A549 (cell line): ENCODE measurements around the gene BICC1. TPM values are rescaled to one million over a fixed set of nuclear protein-coding genes. Genes with fewer than 3 reads are reported as not detected.

Experiments used
- ATAC-seq, 2 experiments: fragments of 200-7000 bp in 1 of 2; fragments of >200 bp in 1 of 2; cut with Nextera tagmentation in 1 of 2; cut with Tn5 transposase in 1 of 2; 3 replicates each; pipeline versions ENCODE4 v1.8.0 to v1.9.1; 2018 to 2020; ENCODE audit warnings: mild to moderate bottlenecking in 1 of 2, moderate library complexity in 1 of 2
- CTCF ChIA-PET: fragments of 300-600 bp; sonication (Branson Sonifier 250); formaldehyde crosslinking; extraction: SDS; loops from one replicate; lab custom pipeline; 2021; ENCODE audit warnings: antibody characterized with exemption, inconsistent platforms; lab: Yijun Ruan, JAX
- POLR2A ChIA-PET: fragments of 350-600 bp; formaldehyde crosslinking; extraction: SDS; loops from one replicate; lab custom pipeline; 2021; ENCODE audit warnings: antibody characterized with exemption, inconsistent platforms; lab: Yijun Ruan, JAX
- DNase-seq, 2 experiments: peaks; one replicate each; pipeline versions ENCODE4 v3.0.0 to v3.0.0-alpha.2; 2011 to 2016; ENCODE audit warnings: low read depth in 1 of 2, low spot score in 1 of 2
- FAIRE-seq: peaks from 2 replicates; lab custom pipeline; 2011; peaks lifted over from hg19 to GRCh38; lab: Jason Lieb, UNC
- H3K27ac ChIP-seq, 2 experiments: fragments of >200 bp; sonication (Bioruptor Twin); formaldehyde crosslinking; 3 replicates each; pipeline ENCODE4 v1.5.1; 2016 to 2017
- H3K4me1 ChIP-seq: fragments of >200 bp; sonication (Bioruptor Twin); formaldehyde crosslinking; 3 replicates; pipeline ENCODE4 v1.6.1; 2016
- H3K4me2 ChIP-seq: fragments of >200 bp; sonication (Bioruptor Twin); formaldehyde crosslinking; 3 replicates; pipeline ENCODE4 v1.6.1; 2016
- H3K4me3 ChIP-seq: fragments of >200 bp; sonication (Bioruptor Twin); formaldehyde crosslinking; 3 replicates; pipeline ENCODE4 v1.5.1; 2016
- H3K9me3 ChIP-seq: fragments of >200 bp; sonication (Bioruptor Twin); formaldehyde crosslinking; 3 replicates; pipeline ENCODE4 v1.6.1; 2016
- ATOH8 ChIP-seq: fragments of 250-450 bp; sonication (Bioruptor Pico); IDR thresholded peaks from 2 replicates; pipeline ENCODE4 v1.5.0; 2020; ENCODE audit warnings: low read depth, mild to moderate bottlenecking, moderate library complexity
- BCL3 ChIP-seq: fragments of >200 bp; sonication (Bioruptor Twin); formaldehyde crosslinking; IDR thresholded peaks from 3 replicates; pipeline ENCODE4 v1.6.1; 2016
- BHLHE40 ChIP-seq: IDR thresholded peaks from 2 replicates; pipeline ENCODE4 v1.6.1; 2012; ENCODE audit warnings: low read depth, low read length, inconsistent platforms
- CBX2 ChIP-seq: fragments of 200-600 bp; sonication (generic); IDR thresholded peaks from 2 replicates; pipeline ENCODE4 v1.6.1; 2016; ENCODE audit warnings: low read depth, mild to moderate bottlenecking, borderline replicate concordance
- CHD2 ChIP-seq: fragments of 150-350 bp; IDR thresholded peaks from 2 replicates; pipeline ENCODE4 v1.6.1; 2014; ENCODE audit warnings: low read length; ENCODE audit not compliant: partially characterized antibody
- EHF ChIP-seq: fragments of 250-450 bp; sonication (Bioruptor Pico); IDR thresholded peaks from 2 replicates; pipeline ENCODE4 v1.5.0; 2020; ENCODE audit warnings: mild to moderate bottlenecking
- ELK1 ChIP-seq: fragments of 150-350 bp; IDR thresholded peaks from 2 replicates; pipeline ENCODE4 v1.6.1; 2014; ENCODE audit warnings: low read depth, mild to moderate bottlenecking, low read length
- EP300 ChIP-seq, 2 experiments: fragments of >200 bp; sonication (Bioruptor Twin); formaldehyde crosslinking; IDR thresholded peaks; 2 replicates in 1 of 2; 3 replicates in 1 of 2; pipeline ENCODE4 v1.6.1; 2016 to 2017
- ESRRA ChIP-seq: fragments of 150-350 bp; IDR thresholded peaks from 2 replicates; pipeline ENCODE4 v1.6.1; 2014; ENCODE audit warnings: mild to moderate bottlenecking, low read length, borderline replicate concordance
- FOSL2 ChIP-seq, 2 experiments: fragments of 450-650 bp in 1 of 2; fragments of >200 bp in 1 of 2; sonication (Bioruptor Twin) in 1 of 2; formaldehyde crosslinking; IDR thresholded peaks; 2 replicates each; pipeline versions ENCODE4 v1.5.0 to v1.6.1; 2016 to 2020; ENCODE audit warnings: mild to moderate bottlenecking in 1 of 2, moderate library complexity in 1 of 2
- GATA3 ChIP-seq: IDR thresholded peaks from 2 replicates; pipeline ENCODE4 v1.6.1; 2012; ENCODE audit warnings: borderline replicate concordance
- HDAC2 ChIP-seq: fragments of 200-600 bp; sonication (generic); IDR thresholded peaks from 2 replicates; pipeline ENCODE4 v1.6.1; 2016
- HEYL ChIP-seq: fragments of 250-450 bp; sonication (Bioruptor Pico); IDR thresholded peaks from 2 replicates; pipeline ENCODE4 v1.8.0; 2021; ENCODE audit warnings: mild to moderate bottlenecking, moderate library complexity
- JUN ChIP-seq, 2 experiments: fragments of >200 bp; sonication (Bioruptor Twin); formaldehyde crosslinking; IDR thresholded peaks; 2 replicates in 1 of 2; 3 replicates in 1 of 2; pipeline ENCODE4 v1.6.1; 2016 to 2017
- JUNB ChIP-seq: fragments of >200 bp; sonication (Bioruptor Twin); formaldehyde crosslinking; IDR thresholded peaks from 2 replicates; pipeline ENCODE4 v1.6.1; 2016
- KDM1A ChIP-seq: fragments of 200-600 bp; sonication (generic); IDR thresholded peaks from 2 replicates; pipeline ENCODE4 v1.6.1; 2016; ENCODE audit warnings: low read depth, mild to moderate bottlenecking
- MAFK ChIP-seq: fragments of 450-650 bp; IDR thresholded peaks from 2 replicates; pipeline ENCODE4 v1.6.1; 2014; ENCODE audit not compliant: partially characterized antibody
- MAX ChIP-seq: IDR thresholded peaks from 2 replicates; pipeline ENCODE4 v1.6.1; 2012
- MYC ChIP-seq: IDR thresholded peaks from 2 replicates; pipeline ENCODE4 v1.6.1; 2012; ENCODE audit warnings: mild to moderate bottlenecking, inconsistent platforms, low read length, improper control_type of control experiment, borderline replicate concordance
- PBX3 ChIP-seq: IDR thresholded peaks from 2 replicates; pipeline ENCODE4 v1.6.1; 2012
- POLR2AphosphoS2 ChIP-seq: conservative IDR thresholded peaks from 2 replicates; pipeline ENCODE4 v1.6.1; 2012; ENCODE audit warnings: low read length, improper control_type of control experiment, inconsistent platforms
- REST ChIP-seq: fragments of 200-600 bp; sonication (generic); IDR thresholded peaks from 2 replicates; pipeline ENCODE4 v1.6.1; 2016; ENCODE audit warnings: antibody characterized with exemption, mild to moderate bottlenecking, moderate library complexity
- RNF2 ChIP-seq: fragments of 200-600 bp; sonication (generic); IDR thresholded peaks from 2 replicates; pipeline ENCODE4 v1.6.1; 2016; ENCODE audit warnings: low read depth, mild to moderate bottlenecking, antibody characterized with exemption, moderate library complexity, borderline replicate concordance
- SMC3 ChIP-seq: fragments of >200 bp; sonication (Bioruptor Twin); formaldehyde crosslinking; IDR thresholded peaks from 3 replicates; pipeline ENCODE4 v1.6.1; 2018; ENCODE audit warnings: inconsistent platforms
- TFCP2L1 ChIP-seq: fragments of 250-450 bp; sonication (Bioruptor Pico); IDR thresholded peaks from 2 replicates; pipeline ENCODE4 v1.5.0; 2021; ENCODE audit warnings: mild to moderate bottlenecking
- ZC3H11A ChIP-seq: fragments of 450-650 bp; IDR thresholded peaks from 2 replicates; pipeline ENCODE4 v1.6.1; 2014; ENCODE audit warnings: antibody characterized with exemption, mild to moderate bottlenecking
- ZFP36 ChIP-seq: fragments of 450-650 bp; IDR thresholded peaks from 2 replicates; pipeline ENCODE4 v1.6.1; 2014; ENCODE audit warnings: borderline replicate concordance; ENCODE audit not compliant: partially characterized antibody
- ZNF302 ChIP-seq: fragments of 250-450 bp; sonication (Bioruptor Pico); IDR thresholded peaks from 2 replicates; pipeline ENCODE4 v1.9.0; 2021; ENCODE audit warnings: inconsistent platforms, mild to moderate bottlenecking, moderate library complexity
- WGBS: methylation state at CpG from one replicate; pipeline ENCODE4 v1.1.6; 2017; ENCODE audit errors: missing lambda C conversion rate; 5-methylcytosine and 5-hydroxymethylcytosine counted together
- polyA plus RNA-seq, 4 experiments: library from polyadenylated mRNA; depleted of rRNA in 3 of 4; stranded (reverse); fragments of >200 nt; fragmentation: RNase III in 1 of 4; extraction: RNeasy Plus Mini Kit Qiagen cat#74134 plus additional on column Dnase treatment in 1 of 4; gene quantifications; 2 replicates in 3 of 4; 3 replicates in 1 of 4; pipeline ENCODE4 v1.2.3, GENCODE V29; 2011 to 2017

BICC1 gene
- polyA plus RNA-seq, 2 of the 4 experiments (the other 2 are of a cell fraction) = 36.9 to 56.8 TPM

GRCh38 chr10:58806970-58807628 is 294.4 kb downstream of the BICC1 start:
- ATAC-seq = no peak
- ChIA-PET CTCF (interaction anchor here (1.2 kb wide), 2 partner anchors 26 to 33 kb away, joined by 3 to 5 read pairs; no protein-coding TSS in a partner anchor), POLR2A (no interaction called here)
- WGBS = 93% methylated on average over 4 of the region's 4 CpGs
- no peaks in the 10 kb centered on the region for H3K9me3 ChIP-seq
- no peak for DNase-seq
- TF ChIP-seq EP300 (IDR thresholded peaks at IDR 0.05) (no peak), BHLHE40 (no peak), GATA3 (no peak), BCL3 (no peak), TFCP2L1 (CRISPR knock-in tag) (no peak), EHF (no peak), MYC (no peak), ZFP36 (no peak), POLR2AphosphoS2 (no peak), FOSL2 (IDR thresholded peaks at IDR 0.05) (no peak), FOSL2 (CRISPR knock-in tag; IDR thresholded peaks at IDR 0.05) (no peak), ZNF302 (no peak), PBX3 (no peak), ATOH8 (CRISPR knock-in tag) (no peak), HEYL (no peak)
- TF ChIP-seq, all 56 proteins: peak for 0
- peak overlapping the region; percentile 47 for H3K4me2 ChIP-seq
- no peak overlapping the region for H3K4me3 ChIP-seq
- FAIRE-seq = no peak
- peak overlapping the region; percentile 27 to 69; a peak in 5 of 6 replicates for H3K27ac ChIP-seq
- peaks cover 57% of the 10 kb centered on the region for H3K4me1 ChIP-seq

- ATAC-seq (peak; percentile 86 to 90), FAIRE-seq (peak; percentile 67), DNase-seq (peak in 1 of 2 experiments; percentile 46)
- H3K9me3 ChIP-seq = no peaks in the 10 kb centered on the region
- H3K4me3 ChIP-seq = no peak overlapping the region
- H3K4me1 ChIP-seq = peaks cover 57% of the 10 kb centered on the region
- H3K4me2 ChIP-seq = peak overlapping the region; percentile 47
- H3K27ac ChIP-seq = peak overlapping the region; percentile 41 to 69; a peak in 5 of 6 replicates
- 11% methylated on average over 3 of the region's 4 CpGs for WGBS
- CTCF ChIA-PET = interaction anchor here (1.2 kb wide), 1 partner anchor 32 kb away, joined by 3 read pairs; no protein-coding TSS in a partner anchor
- POLR2A ChIA-PET = no interaction called here
- TF ChIP-seq RNF2 (no peak), EHF (no peak), CHD2 (no peak), MAX (no peak), TFCP2L1 (CRISPR knock-in tag) (no peak), ELK1 (no peak), KDM1A (no peak), HDAC2 (no peak), JUN (IDR thresholded peaks at IDR 0.05) (no peak), ZNF302 (no peak), CBX2 (no peak), GATA3 (no peak), SMC3 (0 out of 3 replicates have a peak, but pooled peaks have one; percentile 14), REST (no peak), ZC3H11A (no peak), MAFK (no peak), BHLHE40 (no peak), JUNB (peak; percentile 22; the same call in 1 of the 2 replicates), ESRRA (no peak)
Observed at GRCh38 chr10:58807629-58808022, 295.0 kb downstream of the BICC1 start.
